Neural cell (in vitro differentiated cells): ENCODE measurements around the gene SNX24. TPM values are rescaled to one million over a fixed set of nuclear protein-coding genes. Genes with fewer than 3 reads are reported as not detected.
"Not testable (repeated sequence)": the region's sequence is repeated elsewhere in the genome, so short reads cannot be mapped to it uniquely, and the experiment has no call there.

Experiments used
- H2AFZ ChIP-seq: fragments of 200-600, 300-800 bp; sonication (generic), shearing (Covaris generic); 2 replicates; pipeline ENCODE4 v1.6.0; 2014; ENCODE audit warnings: low read depth, mild to moderate bottlenecking, antibody characterized with exemption, low read length, moderate library complexity
- H3F3A ChIP-seq: fragments of 200-600 bp; shearing (Covaris generic); 2 replicates; pipeline ENCODE4 v1.6.1; 2016; ENCODE audit warnings: mild to moderate bottlenecking, moderate library complexity, mixed read lengths, antibody characterized with exemption, low read length; ENCODE audit not compliant: insufficient read depth, poor library complexity, severe bottlenecking
- H3K27ac ChIP-seq: fragments of 200-600, 300-800 bp; sonication (generic), shearing (Covaris generic); 2 replicates; pipeline ENCODE4 v1.5.1; 2014; ENCODE audit warnings: mild to moderate bottlenecking, low read length, moderate library complexity
- H3K27me3 ChIP-seq: fragments of 300-800, 200-600 bp; sonication (generic), shearing (Covaris generic); 2 replicates; pipeline ENCODE4 v1.6.0; 2014; ENCODE audit warnings: mild to moderate bottlenecking, low read depth, low read length, moderate library complexity; ENCODE audit not compliant: insufficient read depth
- H3K36me3 ChIP-seq: fragments of 300-800, 200-600 bp; sonication (generic), shearing (Covaris generic); 2 replicates; pipeline ENCODE4 v1.5.1; 2014; ENCODE audit warnings: mild to moderate bottlenecking, antibody characterized with exemption, low read length, moderate library complexity; ENCODE audit not compliant: insufficient read depth
- H3K4me2 ChIP-seq: fragments of 300-800, 200-600 bp; sonication (generic), shearing (Covaris generic); 2 replicates; pipeline ENCODE4 v1.6.0; 2014; ENCODE audit warnings: mild to moderate bottlenecking, low read length
- H3K4me3 ChIP-seq: fragments of 300-800, 200-600 bp; sonication (generic), shearing (Covaris generic); 2 replicates; pipeline ENCODE4 v1.5.1; 2014; ENCODE audit warnings: mild to moderate bottlenecking, low read length, moderate library complexity
- H3K79me2 ChIP-seq: fragments of 200-600 bp; shearing (Covaris generic); replicated peaks from 2 replicates; pipeline ENCODE4 v1.6.0; 2014; ENCODE audit warnings: mild to moderate bottlenecking, low read length, moderate library complexity; ENCODE audit not compliant: insufficient read depth
- H3K9ac ChIP-seq: fragments of 300-800, 200-600 bp; sonication (generic), shearing (Covaris generic); 2 replicates; pipeline ENCODE4 v1.6.1; 2016; ENCODE audit warnings: mild to moderate bottlenecking, low read length, mixed read lengths
- H3K9me2 ChIP-seq: fragments of 200-600 bp; shearing (Covaris generic); 2 replicates; pipeline ENCODE4 v1.6.1; 2016; ENCODE audit warnings: mild to moderate bottlenecking, low read length, mixed read lengths; ENCODE audit not compliant: insufficient read depth
- H3K9me3 ChIP-seq: fragments of 200-600, 300-800 bp; sonication (generic), shearing (Covaris generic); 2 replicates; pipeline ENCODE4 v1.6.1; 2016; ENCODE audit warnings: mild to moderate bottlenecking, mixed run types, low read length, moderate library complexity, mixed read lengths
- H4K20me1 ChIP-seq: fragments of 200-600 bp; shearing (Covaris generic); 2 replicates; pipeline ENCODE4 v1.6.1; 2016; ENCODE audit warnings: mild to moderate bottlenecking, mixed run types; ENCODE audit not compliant: insufficient read depth
- EP300 ChIP-seq: fragments of 450-650 bp; conservative IDR thresholded peaks from 2 replicates; pipeline ENCODE4 v1.6.1; 2014; ENCODE audit warnings: antibody characterized with exemption, mild to moderate bottlenecking, moderate library complexity; ENCODE audit not compliant: poor library complexity, severe bottlenecking
- EZH2 ChIP-seq: fragments of 200-600, 300-800 bp; shearing (Covaris generic), sonication (generic); IDR thresholded peaks from 2 replicates; pipeline ENCODE4 v1.6.1; 2014; ENCODE audit warnings: antibody characterized with exemption, low read length, borderline replicate concordance, mild to moderate bottlenecking; ENCODE audit not compliant: insufficient read depth, poor library complexity, severe bottlenecking
- MXI1 ChIP-seq: fragments of 450-650 bp; conservative IDR thresholded peaks from 2 replicates; pipeline ENCODE4 v1.6.1; 2014; ENCODE audit warnings: antibody characterized with exemption, mild to moderate bottlenecking; ENCODE audit not compliant: poor library complexity, severe bottlenecking
- POLR2AphosphoS5 ChIP-seq: IDR thresholded peaks from 2 replicates; pipeline ENCODE4 v1.6.1; 2012
- RAD21 ChIP-seq: fragments of 450-650 bp; conservative IDR thresholded peaks from 2 replicates; pipeline ENCODE4 v1.6.1; 2014; ENCODE audit warnings: antibody characterized with exemption, mild to moderate bottlenecking, moderate library complexity
- SMC3 ChIP-seq: fragments of 450-650 bp; conservative IDR thresholded peaks from 2 replicates; pipeline ENCODE4 v1.6.1; 2014; ENCODE audit warnings: antibody characterized with exemption, mild to moderate bottlenecking, moderate library complexity; ENCODE audit not compliant: poor library complexity
- TAF1 ChIP-seq: IDR thresholded peaks from 2 replicates; pipeline ENCODE4 v1.6.1; 2012; ENCODE audit warnings: low read depth
- polyA plus RNA-seq: library from polyadenylated mRNA; depleted of rRNA; stranded (reverse); fragments of >200 nt; gene quantifications from 2 replicates; pipeline ENCODE4 v1.2.3, GENCODE V29; 2014
- TF ChIP-seq, protein P1 (sequence below): fragments of 450-650 bp; IDR thresholded peaks from 2 replicates; pipeline ENCODE4 v1.5.1; 2014; ENCODE audit warnings: antibody characterized with exemption, mild to moderate bottlenecking, moderate library complexity; ENCODE audit not compliant: poor library complexity, severe bottlenecking
- TF ChIP-seq, protein P2 (sequence below): IDR thresholded peaks from 2 replicates; pipeline ENCODE4 v1.6.1; 2012; ENCODE audit warnings: borderline replicate concordance

The SNX24 gene
- polyA plus RNA-seq, 1 donor from 2014 or later, result 12.8 TPM

DNA sequence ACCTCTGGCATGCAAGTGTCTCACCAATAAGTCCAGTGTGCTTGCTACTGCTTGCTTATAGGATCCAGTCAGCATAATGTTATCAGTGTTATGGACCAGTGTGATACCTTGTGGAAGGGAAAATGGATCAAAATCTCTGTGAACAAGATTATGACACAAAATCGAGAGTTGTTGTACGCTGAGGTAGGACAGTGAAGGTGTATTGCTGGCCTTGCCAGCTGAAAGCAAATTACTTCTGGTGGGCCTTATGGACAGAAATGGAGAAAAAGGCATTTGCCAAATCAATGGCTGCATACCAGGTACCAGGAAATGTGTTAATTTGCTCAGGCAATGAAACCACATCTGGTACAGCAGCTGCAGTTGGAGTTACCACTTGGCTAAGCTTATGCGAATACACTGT lies 128.8 kb downstream of the SNX24 start:
- not testable (repeated sequence) for H3K4me2 ChIP-seq, H3K9me3 ChIP-seq, H3K27ac ChIP-seq, H4K20me1 ChIP-seq, H3K36me3 ChIP-seq, H3K79me2 ChIP-seq, H2AFZ ChIP-seq, H3F3A ChIP-seq, H3K27me3 ChIP-seq, H3K9me2 ChIP-seq, H3K9ac ChIP-seq, H3K4me3 ChIP-seq

- Histone ChIP-seq H3K4me2 (no peak overlapping the region), H3K36me3 (no peaks in the 10 kb centered on the region), H3K9me3 (no peaks in the 10 kb centered on the region), H3F3A (no peaks in the 10 kb centered on the region), H2AFZ (no peak overlapping the region), H3K27me3 (no peaks in the 10 kb centered on the region), H3K9me2 (no peaks in the 10 kb centered on the region), H3K4me3 (no peak overlapping the region), H3K79me2 (no peaks in the 10 kb centered on the region), H4K20me1 (no peaks in the 10 kb centered on the region), H3K9ac (no peak overlapping the region), H3K27ac (no peak overlapping the region)
- TF ChIP-seq TAF1 (no peak), RAD21 (no peak), MXI1 (no peak), EZH2 (no peak), EP300 (no peak), SMC3 (no peak), POLR2AphosphoS5 (no peak)
- TF ChIP-seq, protein P1, sequence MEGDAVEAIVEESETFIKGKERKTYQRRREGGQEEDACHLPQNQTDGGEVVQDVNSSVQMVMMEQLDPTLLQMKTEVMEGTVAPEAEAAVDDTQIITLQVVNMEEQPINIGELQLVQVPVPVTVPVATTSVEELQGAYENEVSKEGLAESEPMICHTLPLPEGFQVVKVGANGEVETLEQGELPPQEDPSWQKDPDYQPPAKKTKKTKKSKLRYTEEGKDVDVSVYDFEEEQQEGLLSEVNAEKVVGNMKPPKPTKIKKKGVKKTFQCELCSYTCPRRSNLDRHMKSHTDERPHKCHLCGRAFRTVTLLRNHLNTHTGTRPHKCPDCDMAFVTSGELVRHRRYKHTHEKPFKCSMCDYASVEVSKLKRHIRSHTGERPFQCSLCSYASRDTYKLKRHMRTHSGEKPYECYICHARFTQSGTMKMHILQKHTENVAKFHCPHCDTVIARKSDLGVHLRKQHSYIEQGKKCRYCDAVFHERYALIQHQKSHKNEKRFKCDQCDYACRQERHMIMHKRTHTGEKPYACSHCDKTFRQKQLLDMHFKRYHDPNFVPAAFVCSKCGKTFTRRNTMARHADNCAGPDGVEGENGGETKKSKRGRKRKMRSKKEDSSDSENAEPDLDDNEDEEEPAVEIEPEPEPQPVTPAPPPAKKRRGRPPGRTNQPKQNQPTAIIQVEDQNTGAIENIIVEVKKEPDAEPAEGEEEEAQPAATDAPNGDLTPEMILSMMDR, result no peak
- TF ChIP-seq, protein P2, sequence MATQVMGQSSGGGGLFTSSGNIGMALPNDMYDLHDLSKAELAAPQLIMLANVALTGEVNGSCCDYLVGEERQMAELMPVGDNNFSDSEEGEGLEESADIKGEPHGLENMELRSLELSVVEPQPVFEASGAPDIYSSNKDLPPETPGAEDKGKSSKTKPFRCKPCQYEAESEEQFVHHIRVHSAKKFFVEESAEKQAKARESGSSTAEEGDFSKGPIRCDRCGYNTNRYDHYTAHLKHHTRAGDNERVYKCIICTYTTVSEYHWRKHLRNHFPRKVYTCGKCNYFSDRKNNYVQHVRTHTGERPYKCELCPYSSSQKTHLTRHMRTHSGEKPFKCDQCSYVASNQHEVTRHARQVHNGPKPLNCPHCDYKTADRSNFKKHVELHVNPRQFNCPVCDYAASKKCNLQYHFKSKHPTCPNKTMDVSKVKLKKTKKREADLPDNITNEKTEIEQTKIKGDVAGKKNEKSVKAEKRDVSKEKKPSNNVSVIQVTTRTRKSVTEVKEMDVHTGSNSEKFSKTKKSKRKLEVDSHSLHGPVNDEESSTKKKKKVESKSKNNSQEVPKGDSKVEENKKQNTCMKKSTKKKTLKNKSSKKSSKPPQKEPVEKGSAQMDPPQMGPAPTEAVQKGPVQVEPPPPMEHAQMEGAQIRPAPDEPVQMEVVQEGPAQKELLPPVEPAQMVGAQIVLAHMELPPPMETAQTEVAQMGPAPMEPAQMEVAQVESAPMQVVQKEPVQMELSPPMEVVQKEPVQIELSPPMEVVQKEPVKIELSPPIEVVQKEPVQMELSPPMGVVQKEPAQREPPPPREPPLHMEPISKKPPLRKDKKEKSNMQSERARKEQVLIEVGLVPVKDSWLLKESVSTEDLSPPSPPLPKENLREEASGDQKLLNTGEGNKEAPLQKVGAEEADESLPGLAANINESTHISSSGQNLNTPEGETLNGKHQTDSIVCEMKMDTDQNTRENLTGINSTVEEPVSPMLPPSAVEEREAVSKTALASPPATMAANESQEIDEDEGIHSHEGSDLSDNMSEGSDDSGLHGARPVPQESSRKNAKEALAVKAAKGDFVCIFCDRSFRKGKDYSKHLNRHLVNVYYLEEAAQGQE, result no peak
These were observed 131.9 kb downstream of the SNX24 start for GRCh38 chr5:122977319-122977718.

DNA sequence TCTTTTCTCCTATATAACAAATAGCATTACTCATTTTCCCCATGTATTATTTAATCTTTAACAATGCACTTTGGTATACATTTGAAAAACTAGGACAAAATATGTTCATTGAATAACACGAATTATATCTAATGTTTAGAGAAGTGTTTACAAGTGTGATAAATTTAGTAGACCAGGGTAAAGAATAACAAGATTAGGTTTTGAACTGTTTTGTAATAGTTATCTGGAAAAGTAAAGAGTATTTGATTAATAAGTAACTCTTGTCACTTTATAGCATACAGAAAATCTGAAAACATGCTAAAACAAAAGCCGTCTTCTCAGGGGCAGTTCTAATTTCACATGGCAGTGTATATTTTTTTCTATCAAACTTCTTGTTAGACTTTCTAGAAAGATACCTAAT lies 132.7 kb downstream of the SNX24 start:
- no peaks in the 10 kb centered on the region for H3K9me3 ChIP-seq
- no peaks in the 10 kb centered on the region for H3K36me3 ChIP-seq
- no peak overlapping the region for H3K4me2 ChIP-seq
- no peaks in the 10 kb centered on the region for H3K9me2 ChIP-seq
- no peak overlapping the region for H3K27ac ChIP-seq
- no peaks in the 10 kb centered on the region for H3K79me2 ChIP-seq
- no peaks in the 10 kb centered on the region for H3K27me3 ChIP-seq
- TF ChIP-seq RAD21 (no peak), EZH2 (no peak), EP300 (no peak), SMC3 (no peak), MXI1 (no peak)
- TF ChIP-seq, protein P1, result no peak
- TF ChIP-seq, protein P2, result no peak
- no peaks in the 10 kb centered on the region for H3F3A ChIP-seq
- H3K9ac ChIP-seq, result no peak overlapping the region
- no peak overlapping the region for H3K4me3 ChIP-seq
- H4K20me1 ChIP-seq, result no peaks in the 10 kb centered on the region
- no peak overlapping the region for H2AFZ ChIP-seq
